ENCODE measurements around the gene MTAP. TPM values are rescaled to one million over a fixed set of nuclear protein-coding genes. Genes with fewer than 3 reads are reported as not detected.

The MTAP gene
- total RNA-seq, 2 donors from 2014 or later = 10.9 to 25.1 TPM

DNA sequence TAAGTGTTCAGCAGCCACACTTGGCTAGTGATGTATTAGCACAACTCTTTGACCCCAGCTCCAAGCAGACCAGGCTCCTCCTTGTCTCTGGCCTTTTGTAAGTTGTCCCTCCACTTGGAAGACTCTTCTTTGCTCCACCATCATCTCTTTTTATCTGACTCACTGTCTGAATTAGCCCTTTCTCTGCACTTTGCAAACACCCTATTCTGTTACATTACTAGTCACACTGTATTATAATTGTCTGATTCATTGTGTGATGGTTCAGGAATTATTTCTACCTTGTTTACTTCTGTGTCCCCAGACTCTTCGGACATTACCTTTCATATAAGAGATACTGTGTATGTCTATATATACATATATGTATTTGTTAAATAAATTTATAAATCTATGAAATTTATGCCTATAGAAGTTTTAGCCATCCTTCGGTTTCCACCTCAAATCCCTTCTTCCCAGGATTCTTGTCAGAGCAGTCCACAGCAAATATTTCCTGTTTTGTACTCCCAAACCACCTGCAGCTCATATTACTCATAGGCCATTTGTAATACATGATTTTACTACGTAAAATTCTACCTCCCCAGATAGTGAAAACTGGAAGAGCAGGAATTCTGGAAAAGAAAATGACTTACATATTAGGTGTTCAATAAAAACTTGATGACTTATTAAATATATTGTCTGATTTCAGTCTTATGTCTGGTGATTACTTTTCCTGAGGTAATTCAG, 69.0 kb downstream of the MTAP start:
- intact Hi-C loops (cut with DNase I) = no loop called here
- H3K27me3 ChIP-seq = no peaks in the 10 kb centered on the region
- H3K4me3 ChIP-seq = no peak overlapping the region
- no peak overlapping the region for H3K27ac ChIP-seq
- WGBS, 2 donors = 83 to 84% methylated on average over 3 of the region's 3 CpGs
- no peak for TF ChIP-seq POLR2A (IDR thresholded peaks at IDR 0.05)
- TF ChIP-seq, protein P1, sequence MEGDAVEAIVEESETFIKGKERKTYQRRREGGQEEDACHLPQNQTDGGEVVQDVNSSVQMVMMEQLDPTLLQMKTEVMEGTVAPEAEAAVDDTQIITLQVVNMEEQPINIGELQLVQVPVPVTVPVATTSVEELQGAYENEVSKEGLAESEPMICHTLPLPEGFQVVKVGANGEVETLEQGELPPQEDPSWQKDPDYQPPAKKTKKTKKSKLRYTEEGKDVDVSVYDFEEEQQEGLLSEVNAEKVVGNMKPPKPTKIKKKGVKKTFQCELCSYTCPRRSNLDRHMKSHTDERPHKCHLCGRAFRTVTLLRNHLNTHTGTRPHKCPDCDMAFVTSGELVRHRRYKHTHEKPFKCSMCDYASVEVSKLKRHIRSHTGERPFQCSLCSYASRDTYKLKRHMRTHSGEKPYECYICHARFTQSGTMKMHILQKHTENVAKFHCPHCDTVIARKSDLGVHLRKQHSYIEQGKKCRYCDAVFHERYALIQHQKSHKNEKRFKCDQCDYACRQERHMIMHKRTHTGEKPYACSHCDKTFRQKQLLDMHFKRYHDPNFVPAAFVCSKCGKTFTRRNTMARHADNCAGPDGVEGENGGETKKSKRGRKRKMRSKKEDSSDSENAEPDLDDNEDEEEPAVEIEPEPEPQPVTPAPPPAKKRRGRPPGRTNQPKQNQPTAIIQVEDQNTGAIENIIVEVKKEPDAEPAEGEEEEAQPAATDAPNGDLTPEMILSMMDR (IDR thresholded peaks at IDR 0.05) = no peak
- no peaks in the 10 kb centered on the region for H3K36me3 ChIP-seq (replicated peaks in 1 of 2; ENCODE audit: insufficient read depth in 1 of 2, low read depth in 2 of 2)
- H3K4me1 ChIP-seq = no peaks in the 10 kb centered on the region
- no peaks in the 10 kb centered on the region for H3K9me3 ChIP-seq
- no peak for DNase-seq
- ATAC-seq = no peak

GRCh38 chr9:21872696-21873095, 70.3 kb downstream of the MTAP start:
- Histone ChIP-seq H3K27me3 (no peaks in the 10 kb centered on the region), H3K9me3 (no peaks in the 10 kb centered on the region), H3K4me3 (no peak overlapping the region), H3K36me3 (replicated peaks in 1 of 2; ENCODE audit: insufficient read depth in 1 of 2, low read depth in 2 of 2) (no peaks in the 10 kb centered on the region), H3K4me1 (no peaks in the 10 kb centered on the region), H3K27ac (no peak overlapping the region)
- TF ChIP-seq, protein P1 (IDR thresholded peaks at IDR 0.05) = no peak
- TF ChIP-seq POLR2A (IDR thresholded peaks at IDR 0.05) = no peak
- ATAC-seq (no peak), DNase-seq (no peak)
- intact Hi-C loops (cut with DNase I) = no loop called here
- WGBS, 2 donors = 93 to 100% methylated on average over 1 of the region's 1 CpG

GRCh38 chr9:21873540-21874221, 71.2 kb downstream of the MTAP start:
- intact Hi-C loops (cut with DNase I) = no loop called here
- WGBS, 2 donors = 75 to 83% methylated on average over 6 of the region's 6 CpGs

DNA sequence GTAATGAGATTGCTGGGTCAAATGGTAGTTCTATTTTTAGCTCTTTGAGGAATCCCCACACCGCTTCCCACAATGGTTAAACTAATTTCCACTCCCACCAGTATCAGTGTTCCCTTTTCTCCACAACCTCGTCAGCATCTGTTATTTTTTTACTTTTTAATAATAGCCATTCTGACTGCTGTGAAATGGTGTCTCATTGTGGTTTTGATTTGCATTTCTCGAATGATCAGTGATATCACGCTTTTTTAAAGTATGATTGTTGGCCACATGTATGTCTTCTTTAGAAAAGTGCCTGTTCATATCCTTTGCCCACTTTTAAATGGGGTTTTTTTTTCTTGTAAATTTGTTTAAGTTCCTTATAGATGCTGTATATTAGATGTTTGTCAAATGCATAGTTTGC, 73.5 kb downstream of the MTAP start:
- H3K36me3 ChIP-seq (replicated peaks in 1 of 2; ENCODE audit: insufficient read depth in 1 of 2, low read depth in 2 of 2) = no peaks in the 10 kb centered on the region
- intact Hi-C loops (cut with DNase I) = no loop called here
- no peak overlapping the region for H3K27ac ChIP-seq
- no peak overlapping the region for H3K4me3 ChIP-seq
- WGBS, 2 donors = 96 to 99% methylated on average over 4 of the region's 4 CpGs
- no peak for DNase-seq
- no peaks in the 10 kb centered on the region for H3K9me3 ChIP-seq
- H3K4me1 ChIP-seq = no peaks in the 10 kb centered on the region
- H3K27me3 ChIP-seq = no peaks in the 10 kb centered on the region
- TF ChIP-seq POLR2A (IDR thresholded peaks at IDR 0.05) = no peak
- TF ChIP-seq, protein P1 (IDR thresholded peaks at IDR 0.05) = no peak
- no peak for ATAC-seq

More at GRCh38 chr9:21873540-21874221, 71.2 kb downstream of the MTAP start:
- H3K27ac ChIP-seq = no peak overlapping the region
- no peak for DNase-seq
- H3K4me1 ChIP-seq = no peaks in the 10 kb centered on the region
- no peaks in the 10 kb centered on the region for H3K27me3 ChIP-seq
- no peak overlapping the region for H3K4me3 ChIP-seq
- ATAC-seq = peak; percentile 79
- H3K36me3 ChIP-seq (replicated peaks in 1 of 2; ENCODE audit: insufficient read depth in 1 of 2, low read depth in 2 of 2) = no peaks in the 10 kb centered on the region
- TF ChIP-seq, protein P1 (IDR thresholded peaks at IDR 0.05) = no peak
- TF ChIP-seq POLR2A (IDR thresholded peaks at IDR 0.05) = no peak
- no peaks in the 10 kb centered on the region for H3K9me3 ChIP-seq

Data from body of pancreas (tissue), 4 donors.